ENCODE results near the gene RTP3.
"Not testable (repeated sequence)": the region's sequence is repeated elsewhere in the genome, so short reads cannot be mapped to it uniquely, and the experiment has no call there.

RTP3 gene

DNA sequence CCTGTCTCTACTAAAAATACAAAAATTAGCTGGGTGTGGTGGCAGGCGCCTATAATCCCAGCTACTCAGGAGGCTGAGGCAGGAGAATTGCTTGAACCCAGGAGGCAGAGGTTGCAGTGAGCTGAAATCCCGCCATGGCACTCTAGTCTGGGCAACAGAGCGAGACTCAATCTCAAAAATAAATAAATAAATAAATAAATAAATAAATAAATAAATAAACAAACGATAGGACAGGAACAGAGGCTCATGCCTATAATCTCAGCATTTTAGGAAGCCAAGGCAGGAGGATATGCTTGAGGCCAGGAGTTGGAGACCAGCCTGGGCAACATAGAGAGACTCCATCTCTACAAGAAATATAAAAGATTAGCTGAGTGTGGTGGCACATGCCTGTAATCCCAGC is 24.4 kb downstream of the RTP3 start:
- DNase-seq, result not testable (repeated sequence)

DNA sequence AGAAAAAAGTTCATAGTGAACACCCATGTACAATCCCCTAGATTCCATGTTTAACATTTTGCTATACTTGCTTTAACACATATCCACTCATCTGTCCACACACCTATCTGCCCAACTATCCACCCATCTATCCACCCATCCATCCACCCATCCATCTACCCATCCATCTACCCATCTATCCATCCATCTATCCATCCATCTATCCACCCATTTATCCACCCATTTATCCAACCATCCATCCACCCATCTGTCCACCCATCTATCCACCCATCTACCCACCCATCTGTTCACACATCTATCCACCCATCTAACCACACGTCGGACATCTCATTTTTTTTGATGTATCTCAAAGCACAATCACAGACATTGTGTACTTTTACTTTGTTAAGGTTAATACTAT is 25.8 kb downstream of the RTP3 start:
- DNase-seq, result no peak

DNA sequence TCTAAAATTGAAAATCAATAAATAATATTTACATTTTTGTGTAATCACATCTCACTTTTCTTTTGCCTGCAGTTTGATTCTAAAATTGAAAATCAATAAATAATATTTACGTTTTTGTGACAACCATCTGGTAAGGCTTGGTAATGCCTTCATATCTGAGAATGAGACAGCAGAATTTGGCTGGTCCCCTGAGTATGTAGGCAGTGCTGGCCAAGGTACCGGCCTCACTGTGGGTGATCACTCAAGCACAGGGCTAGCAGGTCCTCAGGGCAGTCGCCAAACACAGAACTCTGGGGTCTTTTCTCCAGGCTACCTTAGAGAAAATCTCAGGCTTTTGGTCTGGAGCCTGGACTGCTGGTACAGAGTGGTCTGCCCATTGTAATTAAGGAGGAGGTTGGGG is 26.2 kb downstream of the RTP3 start:
- no peak for DNase-seq

DNA sequence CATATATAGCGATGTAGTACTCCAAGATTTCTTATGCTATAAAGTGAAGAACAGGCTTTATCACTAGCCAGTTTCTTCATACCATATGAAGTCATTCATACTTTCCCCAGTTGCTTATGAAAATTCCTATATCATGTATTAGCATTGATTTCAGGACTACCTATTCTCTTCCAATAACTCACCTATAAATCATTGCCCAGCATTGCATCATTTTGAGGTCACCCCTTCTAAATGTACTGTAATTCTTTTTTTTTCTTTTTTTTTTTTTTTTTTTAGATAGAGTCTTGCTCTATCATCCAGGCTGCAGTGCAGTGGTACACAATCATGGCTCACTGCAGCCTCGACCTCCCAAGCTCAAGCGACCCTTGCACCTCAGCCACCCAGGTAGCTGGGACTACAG is 27.1 kb downstream of the RTP3 start:
- DNase-seq, result no peak

DNA sequence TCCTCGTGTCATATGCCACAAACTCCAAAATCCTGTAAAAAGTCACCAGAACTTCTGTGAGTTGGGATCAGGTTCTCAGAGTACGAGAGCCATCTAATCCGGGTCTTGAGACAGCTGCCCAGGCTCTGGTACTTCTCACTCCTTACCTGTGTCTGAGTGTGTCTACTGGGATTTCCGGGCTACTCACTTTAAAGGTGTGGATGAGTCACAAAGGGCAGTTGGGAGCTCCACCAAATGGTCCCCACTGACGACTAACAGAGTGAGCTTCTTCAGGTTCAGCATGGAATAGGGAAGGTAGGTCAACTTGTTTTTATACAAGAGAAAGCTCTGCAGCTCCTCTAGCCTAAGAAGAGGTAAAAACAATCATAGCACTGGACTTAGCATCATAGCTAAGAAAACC is 29.5 kb downstream of the RTP3 start:
- DNase-seq, result no peak

DNA sequence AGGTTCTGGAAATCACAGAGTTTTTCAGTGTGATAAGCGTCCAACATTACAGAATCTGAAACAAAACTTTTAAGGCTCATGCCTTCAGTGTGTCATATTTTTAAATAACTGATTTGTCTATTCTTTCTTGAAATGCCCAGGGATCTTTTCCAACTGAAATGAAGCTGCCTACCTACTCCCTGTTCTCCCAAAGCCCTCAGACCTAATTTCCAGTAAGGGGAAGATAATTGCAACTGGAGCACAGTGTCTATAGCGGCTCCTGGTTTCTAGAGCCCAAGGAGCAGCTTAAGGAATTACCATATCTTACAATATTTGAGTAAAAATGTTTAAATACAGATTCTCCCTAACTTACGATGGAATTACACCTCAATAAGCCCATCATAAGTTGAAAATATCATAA is 35.3 kb downstream of the RTP3 start:
- DNase-seq, result no peak

DNA sequence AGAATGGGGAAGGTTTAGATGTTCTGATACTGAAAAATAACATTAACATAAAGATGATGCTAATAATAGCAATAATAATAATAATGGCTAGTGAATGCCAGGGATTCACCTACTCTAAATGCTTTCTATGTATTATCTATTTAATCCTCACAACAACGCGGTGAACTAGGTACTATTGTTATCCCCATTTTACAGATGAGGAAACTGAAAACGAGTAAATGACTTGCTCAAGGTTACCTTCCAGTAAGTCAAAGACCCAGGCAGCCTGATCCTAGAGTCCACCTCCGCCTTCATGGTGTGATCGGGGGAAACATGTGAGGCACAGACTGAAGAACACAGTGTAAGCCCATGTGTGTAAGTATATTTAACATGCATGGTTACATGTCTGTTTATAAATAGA is 38.0 kb downstream of the RTP3 start:
- no peak for DNase-seq

DNA sequence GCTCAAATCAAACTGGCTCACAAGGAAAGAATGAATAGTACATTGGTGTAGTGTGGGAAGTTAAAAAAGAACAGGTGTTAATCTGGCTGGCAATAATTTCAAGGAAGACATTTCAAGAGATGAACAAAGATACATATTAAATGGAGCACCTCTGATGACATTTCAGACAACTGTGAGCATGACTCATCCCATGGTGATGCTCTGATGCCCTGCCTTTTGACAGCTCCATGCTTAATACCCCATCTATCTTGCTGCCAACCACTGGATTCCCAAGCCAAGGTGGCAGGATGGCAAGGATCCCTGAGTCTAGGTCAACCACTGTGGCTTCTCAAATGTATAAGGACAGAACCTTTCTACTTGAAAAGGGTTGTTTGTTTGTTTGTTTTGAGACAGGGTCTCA is 39.0 kb downstream of the RTP3 start:
- DNase-seq, result no peak

DNA sequence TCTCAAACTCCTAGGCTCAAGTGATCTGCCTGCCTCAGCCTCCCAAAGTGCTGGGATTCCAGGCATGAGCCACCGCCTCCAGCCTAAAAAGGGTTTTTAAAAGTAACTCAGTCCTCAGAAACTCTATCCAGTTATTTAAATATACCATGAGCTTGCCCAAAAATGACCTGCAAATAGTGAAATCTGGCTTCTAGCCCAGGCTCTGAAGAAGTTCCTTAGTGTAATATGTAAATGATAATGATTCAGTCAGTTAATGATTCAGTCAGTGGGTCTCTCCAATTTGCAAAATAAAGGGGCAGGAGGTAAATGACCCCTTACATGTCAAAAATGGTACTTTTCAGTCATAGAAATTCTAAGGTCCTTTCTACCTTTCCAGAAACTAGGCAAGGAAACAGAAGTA is 39.5 kb downstream of the RTP3 start:
- no peak for DNase-seq

DNA sequence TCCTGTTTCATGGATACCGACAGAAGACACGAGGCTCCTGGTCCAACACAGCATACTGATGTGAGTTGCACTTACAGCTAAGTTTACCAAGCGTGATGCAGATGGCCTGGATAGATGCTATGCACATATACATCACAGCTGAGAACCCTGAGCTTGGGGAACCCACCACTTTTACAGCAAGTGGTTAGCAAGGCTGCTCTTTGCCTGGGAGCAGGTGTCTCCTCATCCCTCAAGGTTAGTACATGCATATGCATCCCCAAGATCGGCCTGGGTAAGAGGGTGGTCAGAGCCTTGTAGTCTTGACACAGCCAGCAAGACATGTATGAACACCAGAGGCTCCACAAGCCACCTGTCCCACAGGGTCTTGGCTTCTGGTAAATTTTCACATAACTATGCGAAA is 40.0 kb downstream of the RTP3 start:
- no peak for DNase-seq

DNA sequence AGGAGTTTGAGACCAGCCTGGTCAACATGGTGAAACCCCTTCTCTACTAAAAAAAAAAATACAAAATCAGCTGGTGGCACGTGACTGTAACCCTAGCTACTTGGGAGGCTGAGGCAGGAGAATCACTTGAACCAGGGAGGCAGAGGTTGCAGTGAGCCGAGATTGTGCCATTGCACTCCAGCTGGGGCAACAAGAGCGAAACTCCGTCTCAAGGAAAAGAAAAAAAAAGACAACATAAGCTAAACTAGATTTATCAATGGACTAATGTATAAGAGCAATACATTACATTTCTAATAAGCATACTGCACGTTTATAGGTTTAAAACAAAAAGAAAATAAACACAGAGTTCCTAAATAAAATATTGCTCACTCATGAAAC is 40.6 kb downstream of the RTP3 start:
- not testable (repeated sequence) for DNase-seq

DNA sequence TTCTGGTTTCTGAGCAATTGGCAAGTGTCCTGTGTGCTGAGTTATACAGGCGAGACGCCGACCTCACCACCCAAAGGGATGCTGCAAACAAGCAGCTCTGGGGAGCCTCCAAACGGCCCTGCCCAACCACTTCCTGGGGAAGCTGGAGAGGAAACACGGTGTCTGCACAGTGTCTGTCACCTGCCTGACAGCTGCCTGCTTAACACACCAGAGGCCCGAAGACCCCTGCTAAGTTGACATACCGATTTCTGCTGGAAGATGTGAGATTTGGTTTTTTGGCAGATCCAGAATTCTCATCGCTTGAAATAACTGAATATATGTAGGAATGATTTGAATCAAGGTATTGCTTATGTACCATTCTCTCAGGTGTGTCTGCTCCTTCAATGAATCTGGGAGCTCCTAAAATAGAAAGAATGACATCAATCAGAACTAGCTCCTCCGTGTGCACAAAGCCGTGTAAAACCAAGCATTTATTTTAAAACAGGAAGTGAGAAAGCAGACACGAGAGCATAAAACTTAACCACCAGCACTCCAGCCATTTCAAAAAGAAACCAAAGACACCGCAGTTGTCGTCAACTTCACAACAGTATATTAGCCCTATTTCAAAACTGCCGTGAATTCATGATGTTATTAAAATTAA is 41.1 kb downstream of the RTP3 start:
- DNase-seq, result peak; percentile 68

DNA sequence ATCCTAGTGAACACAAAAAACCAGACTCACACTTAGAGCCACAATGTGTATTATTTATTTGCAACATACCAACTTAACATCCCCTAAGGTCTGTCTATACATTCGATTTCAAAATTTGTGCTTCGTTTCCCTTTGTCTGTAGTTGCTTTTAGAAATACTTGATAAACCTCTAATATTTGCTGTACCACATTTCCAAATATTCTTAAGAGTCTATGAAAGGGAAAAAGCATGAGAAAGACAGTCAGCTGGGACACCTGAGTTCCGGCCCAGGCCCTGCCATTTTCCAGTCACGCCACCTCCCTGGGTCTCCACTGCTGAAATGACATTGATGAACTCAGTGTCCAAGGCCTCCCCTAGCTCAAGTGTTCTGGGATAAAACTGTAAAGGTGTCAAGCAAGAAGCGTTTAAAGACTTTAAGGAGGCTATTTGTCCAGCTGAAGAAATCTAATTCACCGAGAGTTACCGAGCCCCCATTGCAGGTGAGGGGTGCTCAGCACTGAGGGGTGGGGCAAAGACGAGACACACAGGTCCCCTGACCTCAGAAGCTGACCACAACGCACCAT is 41.7 kb downstream of the RTP3 start:
- no peak for DNase-seq

DNA sequence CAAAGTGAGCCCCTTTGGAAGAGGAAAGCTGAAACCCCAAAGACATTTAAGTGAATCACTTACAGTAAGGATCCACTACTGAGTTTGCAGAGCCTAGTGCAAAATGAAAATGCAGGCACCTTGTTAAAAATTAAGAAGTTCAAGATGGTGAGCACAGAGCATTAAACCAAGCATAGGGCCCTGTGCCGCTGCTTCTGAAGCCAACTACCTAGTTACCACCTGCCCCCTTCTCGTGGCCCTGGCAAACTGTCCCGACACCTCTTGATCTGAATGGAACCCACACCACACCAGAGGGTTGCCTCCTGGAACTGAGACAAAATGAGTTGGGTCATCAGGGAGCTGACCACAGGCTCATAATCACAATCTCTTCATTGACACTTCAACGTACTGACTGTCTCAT is 42.8 kb downstream of the RTP3 start:
- DNase-seq, result no peak

DNA sequence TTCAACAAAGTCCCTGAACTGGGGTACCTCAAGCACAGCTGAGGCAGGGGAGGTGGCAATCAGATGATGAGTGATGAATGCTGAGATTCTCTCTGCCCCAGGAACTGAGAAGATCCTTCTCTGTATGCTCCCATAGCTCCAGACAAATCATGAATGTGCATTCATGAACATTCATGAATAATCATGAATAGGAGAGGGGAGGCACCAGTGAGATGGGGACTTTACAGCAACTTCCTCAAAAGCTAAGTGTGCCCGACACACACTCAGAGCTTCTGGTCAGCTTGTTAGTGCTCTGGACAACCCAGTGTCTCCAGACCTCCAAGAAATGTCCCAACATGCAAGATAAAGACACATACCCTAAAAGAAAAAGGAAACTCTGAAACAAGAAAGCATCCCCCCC is 44.1 kb downstream of the RTP3 start:
- DNase-seq, result peak; percentile 33

DNA sequence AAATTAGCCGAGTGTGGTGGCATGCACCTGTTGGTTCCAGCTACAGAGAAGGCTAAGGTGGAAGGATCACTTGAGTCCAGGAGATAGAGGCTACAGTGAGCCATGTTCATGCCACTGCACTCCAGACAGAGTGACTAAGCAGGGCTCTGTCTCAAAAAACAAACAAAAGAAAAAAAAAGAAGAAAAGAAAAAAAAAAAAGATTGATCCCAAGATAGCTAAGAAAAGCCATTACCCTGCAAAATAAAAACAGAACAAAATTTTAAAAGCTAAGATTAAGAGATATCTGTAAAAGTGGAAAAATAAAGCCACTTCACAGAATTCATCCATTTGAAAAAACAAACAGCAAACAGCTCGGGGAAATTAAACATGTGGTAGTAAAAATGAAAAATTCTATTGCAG is 44.6 kb downstream of the RTP3 start:
- DNase-seq, result no peak

DNA sequence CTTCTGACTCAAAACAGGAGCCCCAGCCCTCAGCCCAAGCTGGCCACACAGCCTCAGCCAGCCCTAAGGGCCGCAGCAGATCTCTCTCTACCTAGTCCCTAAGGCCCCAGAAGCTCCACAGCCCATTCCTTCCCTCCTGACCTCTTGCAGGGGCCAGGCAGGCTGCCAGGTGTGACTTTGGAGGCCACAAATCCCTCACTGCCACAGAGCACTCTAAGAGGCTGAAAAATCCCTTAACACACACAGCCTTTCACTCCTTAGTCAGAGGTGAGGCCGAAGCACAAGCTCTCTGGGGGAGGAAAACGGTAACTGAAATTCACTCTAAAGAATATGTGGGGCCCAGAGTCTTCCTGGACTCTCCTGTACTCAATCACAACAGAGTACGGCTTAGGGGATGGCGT is 45.0 kb downstream of the RTP3 start:
- no peak for DNase-seq

DNA sequence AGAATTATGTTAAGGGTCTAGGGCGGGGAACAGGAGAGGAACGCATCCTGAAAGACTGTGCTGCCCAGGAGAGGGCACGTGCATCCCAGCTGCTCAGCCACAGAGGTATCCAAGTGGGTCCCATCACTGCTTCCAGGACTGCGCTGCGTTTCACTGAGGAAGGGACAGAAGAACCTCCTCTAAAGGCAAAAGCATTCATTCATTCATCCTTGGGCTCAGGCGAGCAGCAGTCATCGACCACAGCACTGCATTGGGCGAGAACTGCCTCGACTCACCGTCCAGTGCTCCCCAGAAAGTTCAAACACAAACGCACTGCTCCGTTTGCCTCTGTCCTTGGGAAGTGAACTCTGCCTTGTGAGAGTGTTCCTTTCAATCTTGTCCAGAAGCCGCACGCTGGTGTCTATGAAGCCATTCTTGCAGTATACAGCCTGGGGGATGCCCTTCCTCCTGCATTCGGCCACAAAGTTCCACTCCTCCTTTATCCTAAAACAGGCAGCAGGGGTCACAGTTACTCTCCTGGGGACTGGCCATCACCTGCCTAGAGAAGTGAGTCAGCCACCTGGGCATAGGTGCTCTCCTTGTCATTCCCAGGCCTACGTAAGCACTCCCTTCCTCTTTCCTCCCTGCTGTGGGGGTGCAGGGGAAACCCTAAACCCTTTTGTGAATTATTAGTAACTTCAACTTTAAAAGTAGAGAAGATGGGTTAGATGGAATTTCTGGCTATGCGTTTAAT is 47.2 kb downstream of the RTP3 start:
- no peak for DNase-seq

DNA sequence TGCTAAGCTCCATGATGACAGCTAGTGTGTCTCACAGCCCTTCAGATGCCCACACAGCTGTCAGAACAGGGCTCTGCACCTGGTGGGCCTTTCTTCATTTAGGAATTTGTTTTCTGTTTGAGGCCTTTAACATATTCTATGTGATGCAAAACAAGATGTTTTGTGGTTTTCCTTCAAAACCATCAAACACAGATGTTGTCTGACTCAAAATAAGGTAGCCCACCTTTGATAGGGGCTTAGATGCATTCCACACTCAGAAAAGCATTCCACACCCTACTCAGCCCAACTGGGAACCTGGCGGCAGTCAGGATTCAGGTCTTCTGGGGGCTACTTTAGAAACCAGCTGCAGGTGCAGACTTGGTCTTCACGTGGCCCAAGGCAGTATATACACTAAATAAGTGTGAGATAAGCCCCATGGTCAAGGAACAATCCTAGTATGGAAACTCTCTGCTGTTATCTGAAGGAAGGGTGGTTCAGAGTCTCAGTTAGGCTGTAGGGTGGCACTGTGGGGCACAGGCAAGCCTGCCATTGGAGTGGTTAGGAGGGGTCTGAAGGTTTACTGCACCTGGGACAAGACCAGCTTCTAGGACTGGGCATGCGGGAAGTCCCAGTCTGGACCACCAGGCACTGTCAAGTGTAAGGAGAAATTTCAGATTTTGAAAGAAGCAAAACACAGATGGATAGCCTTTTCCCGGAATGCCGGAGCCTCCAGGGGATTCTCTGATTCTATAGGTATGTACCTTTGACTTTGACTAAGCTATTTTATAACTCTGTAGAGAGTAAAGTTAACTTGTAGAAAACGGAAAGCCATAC is 48.2 kb downstream of the RTP3 start:
- peak; percentile 48 for DNase-seq

DNA sequence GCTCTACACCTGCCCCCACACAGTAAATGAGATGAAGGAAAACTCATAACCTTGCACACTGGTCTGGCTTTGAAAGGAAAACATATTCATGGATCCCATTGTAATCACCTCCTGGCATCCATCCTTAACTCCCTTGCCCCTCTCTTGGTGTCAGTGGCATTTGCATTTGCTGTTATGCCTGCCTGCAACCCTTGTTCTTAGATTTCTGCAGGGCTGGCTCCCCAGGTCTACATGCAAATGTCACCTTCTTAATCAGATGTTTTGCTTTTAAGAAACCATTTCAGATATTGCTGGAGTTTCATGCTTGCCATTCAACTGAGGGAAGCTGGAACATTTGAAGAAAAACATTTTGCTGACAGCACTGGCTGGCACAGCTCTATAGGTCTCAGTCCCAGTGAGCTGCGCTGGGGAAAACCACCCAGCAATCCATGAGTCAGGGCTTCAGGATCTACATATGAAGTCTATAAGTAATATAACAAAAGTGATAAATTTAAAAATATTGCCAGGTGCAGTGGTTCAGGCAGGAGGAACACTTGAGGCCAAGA is 49.2 kb downstream of the RTP3 start:
- DNase-seq, result no peak

DNA sequence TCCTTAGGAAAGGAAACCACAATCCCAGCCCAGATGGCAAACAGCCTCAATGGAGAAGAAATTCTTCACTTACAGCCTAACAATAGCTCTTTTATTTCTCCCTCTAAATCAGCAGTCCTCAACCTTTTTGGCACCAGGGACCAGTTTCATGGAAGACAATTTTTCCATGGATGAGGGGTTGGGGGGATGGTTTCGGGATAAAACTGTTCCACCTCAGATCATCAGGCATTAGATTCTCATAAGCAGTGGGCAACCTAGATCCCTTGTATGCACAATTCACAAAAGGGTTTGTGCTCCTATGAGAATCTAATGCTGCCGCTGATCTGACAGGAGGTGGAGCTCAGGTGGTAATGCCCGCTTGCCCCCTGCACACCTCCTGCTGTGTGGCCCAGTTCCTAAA is 50.8 kb downstream of the RTP3 start:
- not testable (repeated sequence) for DNase-seq

DNA sequence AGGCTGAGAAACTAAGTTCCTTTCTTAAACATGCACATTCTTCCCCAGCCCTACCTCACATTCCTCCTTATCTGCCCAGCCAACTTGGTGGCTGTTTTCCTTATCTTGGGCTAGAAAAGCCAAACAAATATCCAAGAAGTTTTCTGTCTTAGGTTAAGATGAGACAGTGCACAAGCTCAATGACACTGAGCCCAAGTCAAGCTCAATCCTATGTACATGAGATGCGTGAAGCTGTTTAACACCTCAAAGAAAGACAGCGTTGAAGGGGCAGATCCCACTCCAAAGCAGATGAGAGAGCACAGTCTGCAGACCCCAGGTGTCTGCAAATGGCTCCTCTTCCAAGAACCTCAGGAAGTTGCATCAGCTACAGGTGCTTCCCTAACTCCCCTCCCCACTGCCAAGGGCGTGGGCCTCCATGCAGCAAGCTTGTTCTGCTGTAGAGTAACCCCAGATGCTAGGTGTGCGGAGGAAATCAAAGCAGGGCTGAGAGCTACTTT is 51.7 kb downstream of the RTP3 start:
- DNase-seq, result peak; percentile 88

DNA sequence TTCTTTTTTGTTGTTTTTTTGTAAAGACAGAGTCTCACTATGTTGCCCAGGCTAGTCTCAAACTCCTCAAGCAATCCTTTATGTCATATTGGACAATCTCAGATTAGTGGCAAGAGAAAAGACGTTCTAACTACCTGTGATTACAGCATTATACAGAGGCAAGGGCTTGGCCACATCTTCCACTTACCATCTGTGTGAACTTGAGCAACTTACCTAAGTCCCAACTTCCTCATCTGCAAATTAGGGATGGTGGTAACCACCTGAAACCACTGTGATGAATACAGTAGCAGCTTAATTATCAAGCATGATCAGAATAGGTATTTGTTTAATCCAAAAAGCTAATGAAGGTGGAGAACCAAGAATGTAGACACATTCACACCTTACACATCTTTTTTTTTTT is 52.2 kb downstream of the RTP3 start:
- DNase-seq, result no peak

All from hematopoietic multipotent progenitor cell treated with erythropoietin and hydrocortisone succinate and interleukin-3 and kit ligand, for 6 days (in vitro differentiated cells).